Measurements from ENCODE around the gene OR1L8. TPM values are rescaled to one million over a fixed set of nuclear protein-coding genes. Genes with fewer than 3 reads are reported as not detected.
"Not testable (repeated sequence)": the region's sequence is repeated elsewhere in the genome, so short reads cannot be mapped to it uniquely, and the experiment has no call there.

The OR1L8 gene
- total RNA-seq (2014; rRNA removed; shearing (Covaris generic)), result not detected in 2 replicates
- total RNA-seq (2022), result not detected in 2 replicates
- Bru-seq, nascent RNA, result percentile 7 among the genes with signal in this experiment
- not detected for BruChase-seq, experiment 1, labeled RNA remaining after a 6-hour chase
- BruChase-seq, experiment 2, labeled RNA remaining after a 2-hour chase, result percentile 13 among the genes with signal in this experiment
- long read RNA-seq, result 0 reads

GRCh38 chr9:122583284-122583683 is at the start of gene OR1L8:
TSS of gene OR1L8 (minus strand) at chr9:122583384. CDS start at chr9:122568477, 14,907 bp downstream.
- intact Hi-C loops (cut with micrococcal nuclease; ENCODE audit: unreplicated experiment); H2AFZ ChIP-seq (ENCODE audit: low read length); H3K9me3 ChIP-seq (ENCODE audit: low read length); H3K79me2 ChIP-seq (ENCODE audit: insufficient read depth, low read depth, low read length); H3K9me2 ChIP-seq (ENCODE audit: insufficient read depth, low read length); DNase-seq (ENCODE audit: low spot score); H3K4me2 ChIP-seq (ENCODE audit: low read length); BruUV-seq (replicated peaks); H3K36me3 ChIP-seq (ENCODE audit: insufficient read depth, low read length); H3K27ac ChIP-seq (ENCODE audit: low read depth, low read length, poor library complexity, severe bottlenecking); H4K20me1 ChIP-seq (ENCODE audit: insufficient read depth, low read length); H3K4me1 ChIP-seq (ENCODE audit: insufficient read depth, low read length, poor library complexity, severe bottlenecking); CTCF ChIA-PET (ENCODE audit: unreplicated experiment); H3K4me3 ChIP-seq (ENCODE audit: low read depth, low read length, poor library complexity, severe bottlenecking): not testable (repeated sequence)
- POLR2A ChIA-PET, result interaction anchor here (0.8 kb wide), 1 partner anchor 1870 kb away, joined by 4 read pairs; no protein-coding TSS in a partner anchor

GRCh38 chr9:122619996-122620395 is 36.8 kb upstream of the OR1L8 start:
- H3K4me3 ChIP-seq (ENCODE audit: low read depth, low read length, poor library complexity, severe bottlenecking), result no peak overlapping the region
- no peaks in the 10 kb centered on the region for H3K36me3 ChIP-seq (ENCODE audit: insufficient read depth, low read length)
- H2AFZ ChIP-seq (ENCODE audit: low read length), result no peak overlapping the region
- H3K9me2 ChIP-seq (ENCODE audit: insufficient read depth, low read length), result no peaks in the 10 kb centered on the region
- no peaks in the 10 kb centered on the region for H3K4me1 ChIP-seq (ENCODE audit: insufficient read depth, low read length, poor library complexity, severe bottlenecking)
- H3K4me2 ChIP-seq (ENCODE audit: low read length), result no peak overlapping the region
- no TSS peak for BruUV-seq (replicated peaks)
- DNase-seq (ENCODE audit: low spot score), result no peak
- intact Hi-C loops (cut with micrococcal nuclease; ENCODE audit: unreplicated experiment), result no loop called here
- H3K79me2 ChIP-seq (ENCODE audit: insufficient read depth, low read depth, low read length), result no peaks in the 10 kb centered on the region
- no peak for TF ChIP-seq CTCF (conservative IDR thresholded peaks at IDR 0.05; ENCODE audit: low read length)
- no peak for TF ChIP-seq EZH2phosphoT487 (IDR thresholded peaks at IDR 0.05; ENCODE audit: borderline replicate concordance, low read depth, low read length)
- ChIA-PET POLR2A (no interaction called here), CTCF (ENCODE audit: unreplicated experiment) (no interaction called here)
- H3K9me3 ChIP-seq (ENCODE audit: low read length), result no peaks in the 10 kb centered on the region
- no peak overlapping the region for H3K27ac ChIP-seq (ENCODE audit: low read depth, low read length, poor library complexity, severe bottlenecking)
- H4K20me1 ChIP-seq (ENCODE audit: insufficient read depth, low read length), result no peaks in the 10 kb centered on the region

GRCh38 chr9:122614362-122614761 is 31.2 kb upstream of the OR1L8 start, which contains the start of gene OR1Q1:
TSS of gene OR1Q1 (plus strand) at chr9:122614738. CDS start at chr9:122614738, 0 bp downstream.
- Histone ChIP-seq H4K20me1 (ENCODE audit: insufficient read depth, low read length) (no peaks in the 10 kb centered on the region), H3K4me3 (ENCODE audit: low read depth, low read length, poor library complexity, severe bottlenecking) (no peak within 1 kb of the TSS), H3K27ac (ENCODE audit: low read depth, low read length, poor library complexity, severe bottlenecking) (no peak within 1 kb of the TSS), H3K4me1 (ENCODE audit: insufficient read depth, low read length, poor library complexity, severe bottlenecking) (no peaks in the 10 kb centered on the region), H3K79me2 (ENCODE audit: insufficient read depth, low read depth, low read length) (no peaks in the 10 kb centered on the region), H2AFZ (ENCODE audit: low read length) (no peak within 1 kb of the TSS), H3K9me2 (ENCODE audit: insufficient read depth, low read length) (no peaks in the 10 kb centered on the region), H3K9me3 (ENCODE audit: low read length) (no peaks in the 10 kb centered on the region), H3K4me2 (ENCODE audit: low read length) (no peak within 1 kb of the TSS), H3K36me3 (ENCODE audit: insufficient read depth, low read length) (no peaks in the 10 kb centered on the region)
- no peak for TF ChIP-seq CTCF (conservative IDR thresholded peaks at IDR 0.05; ENCODE audit: low read length)
- no peak for TF ChIP-seq EZH2phosphoT487 (IDR thresholded peaks at IDR 0.05; ENCODE audit: borderline replicate concordance, low read depth, low read length)
- ChIA-PET CTCF (ENCODE audit: unreplicated experiment) (no interaction called here), POLR2A (no interaction called here)
- no peak for DNase-seq (ENCODE audit: low spot score)
- BruUV-seq (replicated peaks), result no TSS peak
- intact Hi-C loops (cut with micrococcal nuclease; ENCODE audit: unreplicated experiment), result no loop called here

Data from OCI-LY7 (cell line).